Medulla oblongata (tissue), 1 donor: ENCODE results near the gene RAB11A.
A peak's percentile ranks its signal among the peaks of the same experiment; 100 is the strongest.
"Not testable (repeated sequence)": the region's sequence is repeated elsewhere in the genome, so short reads cannot be mapped to it uniquely, and the experiment has no call there.

Experiments
- DNase-seq: peaks from one replicate; pipeline ENCODE4 v3.0.0-alpha.2; 2015; ENCODE audit errors: extremely low spot score

RAB11A gene

DNA sequence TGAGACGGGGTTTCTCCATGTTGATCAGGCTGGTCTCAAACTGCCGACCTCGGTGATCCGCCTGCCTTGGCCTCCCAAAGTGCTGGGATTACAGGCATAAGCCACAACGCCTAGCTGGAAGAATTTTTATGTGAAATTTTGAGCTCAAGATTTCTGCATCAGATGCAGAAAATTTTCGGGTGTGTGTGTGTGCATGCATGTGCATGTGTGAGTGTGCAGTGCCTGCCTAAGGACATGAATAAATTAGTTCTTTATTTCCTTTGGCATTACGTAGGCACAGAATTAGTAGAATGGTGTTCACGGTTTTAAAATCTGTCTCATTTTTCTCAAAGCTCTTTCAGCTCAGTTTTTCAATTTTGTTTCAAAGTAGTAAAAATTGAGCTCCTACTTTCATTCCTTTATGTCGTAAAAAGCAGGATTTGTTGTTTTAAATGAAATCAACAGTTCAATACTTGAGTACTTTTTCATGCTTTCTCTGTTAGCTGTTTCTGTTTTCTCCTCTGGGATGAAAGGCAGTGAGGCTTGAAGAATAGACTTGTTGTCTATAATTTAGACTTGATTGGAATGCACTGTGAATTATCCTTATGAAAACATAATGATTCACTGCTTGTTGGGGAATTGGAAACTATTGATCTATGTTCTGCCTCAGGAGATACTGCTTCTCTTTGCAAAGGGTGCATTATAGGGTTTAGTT is 23.3 kb upstream of the RAB11A start:
- no peak for DNase-seq

- no peak for DNase-seq
Observed at GRCh38 chr15:65847989-65848388, 21.3 kb upstream of the RAB11A start.

GRCh38 chr15:65851981-65852380 is 17.3 kb upstream of the RAB11A start:
- DNase-seq, result no peak

DNA sequence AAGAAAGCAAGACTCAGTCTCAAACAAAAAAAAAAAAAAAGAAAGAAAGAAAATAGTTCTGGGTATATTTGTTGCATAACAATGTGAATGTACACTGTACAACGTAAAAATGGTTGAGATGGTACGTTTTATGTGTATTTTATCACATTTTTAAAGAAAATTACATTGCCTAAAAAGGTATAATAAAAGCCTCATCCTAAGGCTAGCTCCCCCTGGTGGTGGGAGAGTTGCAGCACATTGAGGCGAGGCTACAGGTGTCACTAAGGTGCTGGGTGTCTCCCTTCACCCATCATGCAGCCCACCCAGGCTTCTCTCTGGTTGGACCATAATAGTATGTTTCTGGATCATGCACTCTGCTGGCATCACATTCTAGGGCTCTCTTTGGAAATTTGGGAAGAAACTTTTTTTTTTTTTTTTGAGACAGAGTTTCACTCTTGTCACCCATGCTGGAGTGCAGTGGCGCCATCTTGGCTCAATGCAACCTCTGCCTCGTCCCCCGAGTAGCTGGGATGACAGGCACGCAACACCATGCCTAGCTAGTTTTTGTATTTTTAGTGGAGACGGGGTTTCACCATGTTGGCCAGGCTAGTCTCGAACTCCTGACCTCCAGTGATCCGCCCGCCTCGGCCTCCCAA is 12.4 kb upstream of the RAB11A start:
- DNase-seq, result peak; percentile 61

DNA sequence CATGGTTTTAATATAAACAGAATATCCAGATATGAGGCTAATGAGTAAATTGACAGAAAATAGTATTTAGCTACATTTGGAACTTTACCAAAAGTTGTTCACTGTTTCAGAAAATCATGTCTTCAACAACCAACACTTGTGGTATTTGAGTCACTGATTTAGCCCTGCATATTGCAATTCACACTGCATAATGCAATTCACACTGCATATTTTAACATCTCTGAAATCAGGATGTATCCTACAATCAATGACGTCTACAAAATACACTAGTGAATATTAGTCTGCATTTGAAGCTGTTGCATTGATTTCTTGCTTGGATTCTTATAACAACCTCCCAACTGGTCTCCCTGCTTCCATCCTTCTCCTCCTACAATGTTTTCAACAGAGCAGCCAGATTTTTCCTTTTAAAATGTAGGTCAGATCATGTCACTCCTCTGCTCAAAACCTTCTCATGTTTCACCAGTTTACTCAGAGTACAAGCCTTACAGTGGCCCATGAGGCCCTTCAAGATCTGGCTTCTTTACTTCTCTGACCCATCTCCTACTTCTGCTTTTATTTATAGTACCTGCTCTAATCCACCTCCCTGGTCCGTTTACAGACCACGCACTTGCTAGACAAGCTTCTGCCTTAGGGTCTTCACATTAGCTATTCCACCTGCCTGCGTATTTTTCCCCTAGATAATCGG is 11.4 kb upstream of the RAB11A start:
- no peak for DNase-seq

GRCh38 chr15:65862682-65863081 is 6.6 kb upstream of the RAB11A start:
- DNase-seq, result no peak

DNA sequence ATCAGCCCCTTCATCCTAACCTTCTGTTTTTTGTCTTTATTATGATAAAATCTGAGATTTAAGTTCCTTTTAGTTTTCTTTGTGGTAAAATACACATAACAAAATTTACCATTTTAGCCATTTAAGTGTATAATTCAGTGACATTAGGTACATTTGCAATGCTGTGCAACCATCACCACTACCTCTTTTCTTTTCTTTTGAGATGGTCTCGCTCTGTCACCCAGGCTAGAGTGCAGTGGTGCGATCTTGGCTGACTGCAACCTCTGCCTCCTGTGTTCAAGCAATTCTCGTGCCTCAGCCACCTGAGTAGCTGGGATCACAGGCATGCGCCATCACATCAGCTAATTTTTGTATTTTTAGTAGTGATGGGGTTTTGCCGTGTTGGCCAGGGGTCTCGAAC is 6.2 kb upstream of the RAB11A start:
- DNase-seq, result no peak

DNA sequence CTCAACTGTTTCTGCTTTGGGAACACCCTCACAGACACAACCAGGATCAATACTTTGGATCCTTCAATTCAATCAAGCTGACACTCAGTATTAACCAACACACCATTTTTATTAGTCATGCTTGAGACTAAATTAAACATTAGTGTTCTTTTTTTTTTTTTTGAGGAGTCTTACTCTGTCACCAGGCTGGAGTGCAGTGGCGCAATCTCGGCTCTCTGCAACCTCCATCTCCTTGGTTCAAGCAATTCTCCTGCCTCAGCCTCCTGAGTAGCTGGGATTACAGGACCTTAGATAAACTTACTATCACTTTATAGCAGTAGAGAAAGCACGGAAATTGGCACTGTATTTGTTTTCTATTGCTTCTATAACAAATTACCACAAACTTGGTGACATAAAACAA is 2.0 kb upstream of the RAB11A start:
- DNase-seq, result no peak

DNA sequence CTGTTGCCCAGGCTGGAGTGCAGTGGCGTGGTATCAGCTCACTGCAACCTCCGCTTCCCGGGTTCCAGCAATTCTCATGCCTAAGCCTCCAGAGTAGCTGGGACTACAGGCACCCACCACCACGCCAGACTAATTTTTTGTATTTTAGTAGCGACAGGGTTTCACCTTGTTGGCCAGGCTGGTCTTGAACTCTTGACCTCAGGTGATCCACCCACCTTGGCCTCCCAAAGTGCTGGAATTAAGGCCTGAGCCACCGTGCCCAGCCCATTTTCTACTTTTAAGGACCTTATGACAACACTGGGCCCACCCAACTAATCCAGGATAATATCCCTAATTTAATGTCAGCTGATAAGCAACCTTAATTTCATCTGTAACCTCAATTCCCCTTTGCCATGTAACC is 1.4 kb upstream of the RAB11A start:
- DNase-seq, result not testable (repeated sequence)

DNA sequence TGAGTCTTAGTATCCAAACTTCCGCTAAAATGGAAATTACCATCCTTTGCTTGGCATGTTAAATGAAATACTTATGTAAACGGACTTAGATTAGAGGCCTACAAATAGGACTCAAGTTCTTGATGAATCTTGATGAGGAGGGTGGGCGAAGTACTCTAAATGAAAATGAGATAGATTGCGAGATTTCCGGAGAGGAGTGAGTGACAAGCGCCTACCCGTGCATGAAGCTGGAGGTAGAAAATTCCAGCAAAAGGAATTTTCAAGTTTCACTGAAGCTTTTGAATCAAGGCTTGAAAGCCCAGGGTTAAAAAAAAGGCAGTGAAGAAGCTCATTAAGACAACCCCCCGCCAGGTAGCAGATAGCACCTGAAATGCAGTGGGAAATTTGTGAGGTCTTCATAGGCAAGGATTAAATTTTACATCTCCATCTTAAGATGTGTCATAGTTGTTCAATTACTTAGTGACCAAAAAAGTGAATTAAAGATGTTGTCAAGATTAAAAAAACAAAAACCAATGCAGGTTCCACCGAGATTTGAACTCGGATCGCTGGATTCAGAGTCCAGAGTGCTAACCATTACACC is 655 bp upstream of the RAB11A start:
- DNase-seq, result no peak

DNA sequence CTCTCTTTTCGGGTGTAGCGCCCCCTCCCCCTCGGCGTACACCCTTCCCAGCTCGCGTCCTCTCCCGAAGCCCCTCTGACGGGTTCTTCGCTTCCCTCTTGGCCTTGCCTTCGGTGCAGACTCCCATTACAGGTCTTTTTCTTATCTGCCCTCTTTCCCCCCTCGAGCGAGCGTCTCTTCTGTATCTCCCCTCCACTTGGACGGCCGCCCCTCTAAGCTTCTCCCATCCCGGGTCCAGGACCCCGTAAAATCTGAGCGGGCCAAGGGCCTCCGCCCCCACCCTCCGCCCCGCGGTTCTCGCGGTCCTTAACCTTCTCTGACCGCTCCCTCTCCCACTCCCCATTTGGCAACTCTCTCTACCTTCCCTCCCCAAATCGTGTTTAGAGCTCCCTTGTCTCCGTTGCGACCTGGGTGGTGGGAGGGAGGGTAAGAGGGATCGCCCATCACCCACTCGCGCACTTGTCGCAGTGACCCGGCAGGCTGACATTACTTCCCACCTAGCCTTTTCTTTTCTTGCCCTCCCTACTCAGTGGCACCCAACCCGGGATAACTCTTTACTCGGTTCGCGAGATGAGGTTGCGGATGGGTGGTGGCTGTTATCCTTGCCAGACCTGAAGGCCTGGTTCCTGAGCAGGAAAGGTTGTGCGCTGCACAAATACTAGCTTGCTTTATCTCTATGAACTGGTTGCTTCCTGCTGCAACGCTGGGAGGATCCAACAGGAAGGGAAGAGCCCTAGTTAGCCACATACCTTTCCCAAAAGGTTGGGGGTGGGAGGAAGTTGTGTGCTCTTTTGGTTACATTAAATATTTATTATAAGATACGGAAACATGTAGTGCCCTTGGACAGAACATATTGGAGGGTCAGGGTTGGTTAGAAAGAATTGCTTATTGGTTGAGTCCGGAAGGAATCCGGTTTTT is 922 bp downstream of the RAB11A start:
- DNase-seq, result peak; percentile 33

DNA sequence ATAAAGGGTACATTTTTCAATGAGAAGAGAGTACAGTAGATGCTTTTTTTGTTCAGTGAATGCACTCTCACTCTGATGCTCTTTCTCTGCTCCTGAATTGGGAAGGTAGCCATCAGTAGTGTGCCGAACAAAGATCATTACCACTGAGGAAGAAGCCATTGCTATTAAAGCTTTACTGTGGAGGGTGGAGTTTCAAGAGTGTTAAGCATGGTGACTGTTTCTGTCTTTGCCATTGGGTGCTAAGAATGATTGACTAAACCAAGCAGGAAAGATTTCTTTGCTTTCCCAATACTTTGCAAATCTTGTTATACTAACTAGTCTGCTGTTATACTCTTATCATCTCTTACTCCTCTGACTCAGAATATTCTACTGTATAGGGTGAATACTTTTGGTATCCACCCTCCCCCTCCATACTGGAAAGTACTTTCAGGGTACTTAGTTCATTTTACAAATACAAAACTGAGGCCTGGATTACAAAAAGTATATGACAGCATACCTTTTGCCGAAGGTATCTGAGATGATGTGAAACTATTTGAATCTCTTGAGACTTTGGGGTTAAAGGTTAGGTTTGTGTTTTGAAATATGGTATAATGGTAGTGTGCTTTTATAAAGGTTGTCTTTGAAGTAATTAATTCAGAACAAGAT is 1.7 kb downstream of the RAB11A start:
- DNase-seq, result peak; percentile 16

- not testable (repeated sequence) for DNase-seq
Observed at GRCh38 chr15:65871886-65872285, 2.6 kb downstream of the RAB11A start.

- not testable (repeated sequence) for DNase-seq
Observed at GRCh38 chr15:65872596-65872995, 3.3 kb downstream of the RAB11A start.

DNA sequence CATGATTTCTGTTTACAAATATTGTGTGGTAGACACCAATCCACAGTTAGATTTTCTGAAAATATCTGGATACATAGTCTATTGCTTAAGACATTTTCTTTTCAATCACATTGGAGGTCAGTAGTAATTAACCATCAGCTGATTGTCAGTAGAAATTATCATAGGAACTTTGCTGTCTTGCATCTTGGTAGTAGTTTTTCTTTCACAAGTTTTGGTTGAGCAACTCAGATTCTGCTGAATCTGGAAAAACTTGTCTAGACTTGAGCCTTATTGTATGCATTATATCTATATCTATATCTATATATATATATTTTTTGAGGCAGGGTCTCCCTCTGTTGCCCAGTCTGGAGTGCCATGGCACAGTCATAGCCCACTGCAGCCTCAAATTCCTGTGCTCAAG is 4.0 kb downstream of the RAB11A start:
- DNase-seq, result no peak

DNA sequence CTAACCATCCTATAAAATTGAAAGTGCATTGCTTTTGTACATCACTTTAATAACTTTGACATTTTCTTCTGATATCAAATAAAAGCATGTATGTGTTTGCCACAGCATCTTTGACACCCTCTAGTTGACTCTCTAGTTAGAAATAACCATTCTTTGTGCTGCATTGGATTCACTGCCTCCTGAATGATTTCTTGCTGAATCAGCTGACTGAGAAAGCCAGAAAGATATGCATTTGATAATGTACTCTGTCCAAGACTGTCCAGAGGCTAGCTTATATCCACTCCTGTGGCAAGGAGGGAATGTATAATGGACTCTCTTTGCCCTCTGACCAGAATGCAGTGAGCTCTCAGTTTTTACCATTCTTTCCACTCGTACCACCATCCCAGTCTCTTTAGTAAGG is 6.2 kb downstream of the RAB11A start:
- no peak for DNase-seq

DNA sequence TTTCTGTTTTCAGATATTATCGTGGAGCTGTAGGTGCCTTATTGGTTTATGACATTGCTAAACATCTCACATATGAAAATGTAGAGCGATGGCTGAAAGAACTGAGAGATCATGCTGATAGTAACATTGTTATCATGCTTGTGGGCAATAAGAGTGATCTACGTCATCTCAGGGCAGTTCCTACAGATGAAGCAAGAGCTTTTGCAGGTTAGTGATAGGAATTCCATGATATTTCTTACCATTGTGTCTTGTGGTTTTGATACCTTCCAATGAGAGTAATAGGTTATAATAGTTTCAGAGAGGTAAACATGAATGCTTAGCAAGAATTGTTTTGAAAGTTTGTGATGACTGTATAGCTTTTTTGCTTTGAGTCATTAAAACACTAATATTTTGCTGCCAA is 8.5 kb downstream of the RAB11A start:
- DNase-seq, result no peak

DNA sequence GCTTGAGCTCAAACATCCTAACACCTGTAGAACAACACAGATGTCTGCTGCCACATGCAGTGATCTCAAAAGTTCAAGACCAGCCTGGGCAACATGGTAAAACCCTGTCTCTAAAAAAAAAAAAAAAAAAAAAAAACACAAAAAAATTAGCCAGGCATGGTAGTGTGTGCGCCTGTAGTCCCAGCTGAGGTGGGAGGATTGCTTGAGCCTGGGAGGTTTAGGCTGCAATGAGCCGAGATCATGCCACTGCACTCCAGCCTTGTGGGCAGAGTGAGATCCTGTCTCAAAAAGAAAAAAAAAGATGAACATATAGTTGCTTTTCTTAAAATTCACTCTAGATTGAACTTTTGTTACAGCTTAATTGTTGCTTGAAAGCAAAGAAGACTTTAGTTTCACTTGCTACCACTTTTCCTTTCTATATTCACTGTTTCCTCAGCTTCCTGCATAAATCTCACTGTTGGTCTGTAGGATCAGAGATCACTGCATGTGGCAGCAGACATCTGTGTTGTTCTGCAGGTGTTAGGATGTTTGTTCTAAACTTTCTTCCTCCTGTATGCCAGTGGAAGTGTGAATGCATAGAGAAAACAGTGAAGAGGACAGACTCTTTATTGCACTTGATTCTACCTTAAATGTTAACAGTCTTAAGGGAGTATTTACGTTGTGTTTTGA is 12.6 kb downstream of the RAB11A start:
- DNase-seq, result no peak

- no peak for DNase-seq
Observed at GRCh38 chr15:65883571-65883970, 14.3 kb downstream of the RAB11A start.

- DNase-seq, result no peak
Observed at GRCh38 chr15:65884511-65884910, 15.2 kb downstream of the RAB11A start.
